HEK293 (cell line): ENCODE data around the gene USP21.
A peak's percentile ranks its signal among the peaks of the same experiment; 100 is the strongest.

ENCODE experiments used
- GLI2 ChIP-seq: fragments of 450-650 bp; formaldehyde crosslinking; IDR thresholded peaks from 2 replicates; pipeline ENCODE4; 2017; ENCODE audit warnings: missing biosample characterization, missing genetic modification characterization, low read depth, borderline replicate concordance
- KLF16 ChIP-seq: fragments of 450-650 bp; formaldehyde crosslinking; IDR thresholded peaks from 2 replicates; pipeline ENCODE4 v1.5.1; 2017; ENCODE audit warnings: missing biosample characterization, missing genetic modification characterization
- SCRT2 ChIP-seq: fragments of 450-650 bp; formaldehyde crosslinking; IDR thresholded peaks from 2 replicates; pipeline ENCODE4 v1.5.1; 2016; ENCODE audit warnings: missing biosample characterization, missing genetic modification characterization
- SP7 ChIP-seq: fragments of 450-650 bp; formaldehyde crosslinking; IDR thresholded peaks from 2 replicates; pipeline ENCODE4 v1.5.1; 2016; ENCODE audit warnings: missing biosample characterization, missing genetic modification characterization
- TCF7L2 ChIP-seq: IDR thresholded peaks from 2 replicates; pipeline ENCODE4 v1.6.1; 2011; ENCODE audit warnings: low read depth, mild to moderate bottlenecking, inconsistent platforms, low read length, moderate library complexity, borderline replicate concordance
- TRIM28 ChIP-seq: IDR thresholded peaks from 2 replicates; pipeline ENCODE4 v1.6.1; 2011; ENCODE audit warnings: low read length, control low read depth, borderline replicate concordance
- ZNF121 ChIP-seq: fragments of 450-650 bp; formaldehyde crosslinking; IDR thresholded peaks from 2 replicates; pipeline ENCODE4 v1.5.1; 2016; ENCODE audit warnings: missing biosample characterization, missing genetic modification characterization
- ZNF133 ChIP-seq: fragments of 450-650 bp; formaldehyde crosslinking; IDR thresholded peaks from 2 replicates; pipeline ENCODE4 v1.5.1; 2016; ENCODE audit warnings: missing biosample characterization, missing genetic modification characterization
- ZNF16 ChIP-seq: fragments of 450-650 bp; formaldehyde crosslinking; IDR thresholded peaks from 2 replicates; pipeline ENCODE4 v1.5.1; 2016; ENCODE audit warnings: low read depth, missing biosample characterization, missing genetic modification characterization
- ZNF19 ChIP-seq: fragments of 450-650 bp; formaldehyde crosslinking; IDR thresholded peaks from 2 replicates; pipeline ENCODE4; 2016; ENCODE audit warnings: missing biosample characterization, missing genetic modification characterization, low read depth
- ZNF211 ChIP-seq: fragments of 450-650 bp; formaldehyde crosslinking; IDR thresholded peaks from 2 replicates; pipeline ENCODE4 v1.5.1; 2016; ENCODE audit warnings: low read depth, missing biosample characterization, missing genetic modification characterization
- ZNF266 ChIP-seq: fragments of 450-650 bp; formaldehyde crosslinking; IDR thresholded peaks from 2 replicates; pipeline ENCODE4 v1.5.1; 2016; ENCODE audit warnings: missing biosample characterization, missing genetic modification characterization, low read depth
- ZNF311 ChIP-seq: fragments of 450-650 bp; formaldehyde crosslinking; IDR thresholded peaks from 2 replicates; pipeline ENCODE4 v1.5.1; 2017; ENCODE audit warnings: missing biosample characterization, missing genetic modification characterization, borderline replicate concordance
- ZNF335 ChIP-seq: fragments of 450-650 bp; formaldehyde crosslinking; conservative IDR thresholded peaks from 2 replicates; pipeline ENCODE4 v1.5.1; 2016; ENCODE audit warnings: missing biosample characterization, missing genetic modification characterization
- ZNF366 ChIP-seq: fragments of 450-650 bp; formaldehyde crosslinking; conservative IDR thresholded peaks from 2 replicates; pipeline ENCODE4 v1.5.1; 2016; ENCODE audit warnings: missing biosample characterization, missing genetic modification characterization
- ZNF404 ChIP-seq: fragments of 450-650 bp; formaldehyde crosslinking; IDR thresholded peaks from 2 replicates; pipeline ENCODE4 v1.5.1; 2017; ENCODE audit warnings: missing biosample characterization, missing genetic modification characterization
- ZNF473 ChIP-seq: fragments of 450-650 bp; formaldehyde crosslinking; IDR thresholded peaks from 2 replicates; pipeline ENCODE4 v1.5.1; 2017; ENCODE audit warnings: missing biosample characterization, missing genetic modification characterization
- ZNF521 ChIP-seq: fragments of 450-650 bp; formaldehyde crosslinking; IDR thresholded peaks from 2 replicates; pipeline ENCODE4 v1.5.1; 2017; ENCODE audit warnings: missing biosample characterization, mild to moderate bottlenecking, missing genetic modification characterization
- ZNF560 ChIP-seq: fragments of 450-650 bp; formaldehyde crosslinking; IDR thresholded peaks from 2 replicates; pipeline ENCODE4 v1.5.1; 2017; ENCODE audit warnings: missing biosample characterization, missing genetic modification characterization, borderline replicate concordance
- ZNF600 ChIP-seq: fragments of 450-650 bp; formaldehyde crosslinking; IDR thresholded peaks from 2 replicates; pipeline ENCODE4 v1.5.1; 2016; ENCODE audit warnings: missing biosample characterization, missing genetic modification characterization
- ZNF654 ChIP-seq: fragments of 450-650 bp; formaldehyde crosslinking; IDR thresholded peaks from 2 replicates; pipeline ENCODE4 v1.5.1; 2016; ENCODE audit warnings: low read depth, missing biosample characterization, missing genetic modification characterization
- ZNF701 ChIP-seq: fragments of 450-650 bp; formaldehyde crosslinking; IDR thresholded peaks from 2 replicates; pipeline ENCODE4 v1.5.1; 2016; ENCODE audit warnings: missing biosample characterization, missing genetic modification characterization
- ZNF785 ChIP-seq: fragments of 450-650 bp; formaldehyde crosslinking; IDR thresholded peaks from 2 replicates; pipeline ENCODE4 v1.5.1; 2016; ENCODE audit warnings: missing biosample characterization, missing genetic modification characterization
- ZSCAN23 ChIP-seq: fragments of 450-650 bp; formaldehyde crosslinking; IDR thresholded peaks from 2 replicates; pipeline ENCODE4 v1.5.1; 2016; ENCODE audit warnings: missing biosample characterization, missing genetic modification characterization
- ZXDB ChIP-seq: fragments of 450-650 bp; formaldehyde crosslinking; IDR thresholded peaks from 2 replicates; pipeline ENCODE4 v1.5.1; 2016; ENCODE audit warnings: missing biosample characterization, missing genetic modification characterization
- TF ChIP-seq, protein P1 (sequence below): fragments of 450-650 bp; formaldehyde crosslinking; IDR thresholded peaks from 2 replicates; pipeline ENCODE4 v1.5.1; 2016; ENCODE audit warnings: missing biosample characterization, missing genetic modification characterization
- TF ChIP-seq, protein P2 (sequence below): fragments of 450-650 bp; formaldehyde crosslinking; IDR thresholded peaks from 2 replicates; pipeline ENCODE4 v1.5.1; 2017; ENCODE audit warnings: missing biosample characterization, missing genetic modification characterization
- TF ChIP-seq, protein P3 (sequence below): fragments of 450-650 bp; formaldehyde crosslinking; IDR thresholded peaks from 2 replicates; pipeline ENCODE4 v1.5.1; 2016; ENCODE audit warnings: missing biosample characterization, missing genetic modification characterization
- TF ChIP-seq, protein P4 (sequence below): fragments of 450-650 bp; formaldehyde crosslinking; IDR thresholded peaks from 2 replicates; pipeline ENCODE4 v1.5.1; 2016; ENCODE audit warnings: missing biosample characterization, missing genetic modification characterization
- TF ChIP-seq, protein P5 (sequence below): fragments of 450-650 bp; formaldehyde crosslinking; IDR thresholded peaks from 2 replicates; pipeline ENCODE4 v1.5.1; 2017; ENCODE audit warnings: missing biosample characterization, missing genetic modification characterization

Gene USP21

DNA sequence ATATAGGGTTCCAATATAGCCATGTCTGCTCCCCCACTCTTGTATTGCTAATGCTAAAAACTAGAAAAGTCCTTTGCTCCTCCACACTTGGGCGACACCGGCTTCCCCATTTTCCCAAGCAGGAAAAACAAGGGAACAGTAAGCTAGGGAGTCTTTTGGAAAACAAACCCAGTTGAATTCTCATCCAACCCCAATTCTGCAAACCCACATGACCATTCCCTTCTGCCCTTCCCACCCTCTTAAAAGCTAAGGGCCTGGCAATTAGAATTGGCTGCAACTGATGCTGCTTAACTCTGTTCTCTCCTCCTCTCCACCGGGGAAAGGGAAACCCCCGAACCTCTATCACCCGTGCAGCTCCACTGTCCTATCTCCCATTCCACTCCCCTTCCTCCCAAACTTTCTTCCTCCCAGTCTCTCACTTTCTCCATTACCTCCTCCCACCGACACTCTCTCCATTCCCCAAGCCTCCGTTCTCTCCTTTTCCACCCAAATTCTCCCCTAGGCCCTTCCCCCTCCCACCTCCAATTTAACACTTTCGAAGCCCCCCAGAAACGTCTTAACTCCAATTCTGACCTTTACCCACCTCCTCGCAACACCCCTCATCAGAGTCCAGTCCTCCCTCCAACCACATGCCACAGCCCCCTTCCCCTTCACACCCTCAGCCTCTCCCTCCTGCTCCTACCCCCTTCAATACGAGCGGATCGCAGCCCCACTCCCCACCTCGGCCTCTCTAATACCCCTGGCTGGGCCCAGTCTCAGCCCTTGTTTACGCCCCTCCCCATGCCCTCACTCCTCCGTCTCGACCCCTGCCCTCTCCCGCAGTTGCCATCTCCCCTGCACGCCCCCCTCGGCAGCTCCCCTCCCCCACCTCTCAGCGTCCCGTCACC is 27.5 kb upstream of the USP21 start (continued):
- TF ChIP-seq KLF16 (tag by site-specific recombination) (peak; percentile 88), ZNF521 (tag by site-specific recombination) (no peak), ZNF404 (tag by site-specific recombination) (no peak), ZNF266 (0 out of 2 replicates have a peak, but pooled peaks have one; percentile 43), ZNF311 (no peak), ZNF701 (no peak; the same call in 1 of the 2 replicates), ZNF560 (no peak), TRIM28 (no peak), ZNF335 (tag by site-specific recombination) (peak; percentile 33), ZNF19 (no peak), ZNF16 (peak; percentile 5; the same call in 1 of the 2 replicates), ZNF211 (no peak), ZNF654 (no peak), TCF7L2 (no peak), ZNF473 (tag by site-specific recombination) (no peak; the same call in 1 of the 2 replicates), ZNF785 (no peak), ZNF366 (tag by site-specific recombination) (peak; percentile 90), ZSCAN23 (tag by site-specific recombination) (0 out of 2 replicates have a peak, but pooled peaks have one; percentile 49), GLI2 (tag by site-specific recombination) (no peak), ZXDB (tag by site-specific recombination) (peak; percentile 80), SCRT2 (tag by site-specific recombination) (no peak), ZNF121 (tag by site-specific recombination) (no peak; the same call in 1 of the 2 replicates), ZNF600 (tag by site-specific recombination) (0 out of 2 replicates have a peak, but pooled peaks have one; percentile 9), ZNF133 (tag by site-specific recombination) (no peak), SP7 (tag by site-specific recombination) (no peak; the same call in none of the 2 replicates)
- TF ChIP-seq, protein P1, sequence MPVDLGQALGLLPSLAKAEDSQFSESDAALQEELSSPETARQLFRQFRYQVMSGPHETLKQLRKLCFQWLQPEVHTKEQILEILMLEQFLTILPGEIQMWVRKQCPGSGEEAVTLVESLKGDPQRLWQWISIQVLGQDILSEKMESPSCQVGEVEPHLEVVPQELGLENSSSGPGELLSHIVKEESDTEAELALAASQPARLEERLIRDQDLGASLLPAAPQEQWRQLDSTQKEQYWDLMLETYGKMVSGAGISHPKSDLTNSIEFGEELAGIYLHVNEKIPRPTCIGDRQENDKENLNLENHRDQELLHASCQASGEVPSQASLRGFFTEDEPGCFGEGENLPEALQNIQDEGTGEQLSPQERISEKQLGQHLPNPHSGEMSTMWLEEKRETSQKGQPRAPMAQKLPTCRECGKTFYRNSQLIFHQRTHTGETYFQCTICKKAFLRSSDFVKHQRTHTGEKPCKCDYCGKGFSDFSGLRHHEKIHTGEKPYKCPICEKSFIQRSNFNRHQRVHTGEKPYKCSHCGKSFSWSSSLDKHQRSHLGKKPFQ (tag by site-specific recombination), result peak; percentile 69; the same call in 1 of the 2 replicates
- TF ChIP-seq, protein P2, sequence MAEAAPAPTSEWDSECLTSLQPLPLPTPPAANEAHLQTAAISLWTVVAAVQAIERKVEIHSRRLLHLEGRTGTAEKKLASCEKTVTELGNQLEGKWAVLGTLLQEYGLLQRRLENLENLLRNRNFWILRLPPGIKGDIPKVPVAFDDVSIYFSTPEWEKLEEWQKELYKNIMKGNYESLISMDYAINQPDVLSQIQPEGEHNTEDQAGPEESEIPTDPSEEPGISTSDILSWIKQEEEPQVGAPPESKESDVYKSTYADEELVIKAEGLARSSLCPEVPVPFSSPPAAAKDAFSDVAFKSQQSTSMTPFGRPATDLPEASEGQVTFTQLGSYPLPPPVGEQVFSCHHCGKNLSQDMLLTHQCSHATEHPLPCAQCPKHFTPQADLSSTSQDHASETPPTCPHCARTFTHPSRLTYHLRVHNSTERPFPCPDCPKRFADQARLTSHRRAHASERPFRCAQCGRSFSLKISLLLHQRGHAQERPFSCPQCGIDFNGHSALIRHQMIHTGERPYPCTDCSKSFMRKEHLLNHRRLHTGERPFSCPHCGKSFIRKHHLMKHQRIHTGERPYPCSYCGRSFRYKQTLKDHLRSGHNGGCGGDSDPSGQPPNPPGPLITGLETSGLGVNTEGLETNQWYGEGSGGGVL (tag by site-specific recombination), result peak; percentile 98
- TF ChIP-seq, protein P3, sequence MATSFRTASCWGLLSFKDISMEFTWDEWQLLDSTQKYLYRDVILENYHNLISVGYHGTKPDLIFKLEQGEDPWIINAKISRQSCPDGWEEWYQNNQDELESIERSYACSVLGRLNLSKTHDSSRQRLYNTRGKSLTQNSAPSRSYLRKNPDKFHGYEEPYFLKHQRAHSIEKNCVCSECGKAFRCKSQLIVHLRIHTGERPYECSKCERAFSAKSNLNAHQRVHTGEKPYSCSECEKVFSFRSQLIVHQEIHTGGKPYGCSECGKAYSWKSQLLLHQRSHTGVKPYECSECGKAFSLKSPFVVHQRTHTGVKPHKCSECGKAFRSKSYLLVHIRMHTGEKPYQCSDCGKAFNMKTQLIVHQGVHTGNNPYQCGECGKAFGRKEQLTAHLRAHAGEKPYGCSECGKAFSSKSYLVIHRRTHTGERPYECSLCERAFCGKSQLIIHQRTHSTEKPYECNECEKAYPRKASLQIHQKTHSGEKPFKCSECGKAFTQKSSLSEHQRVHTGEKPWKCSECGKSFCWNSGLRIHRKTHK (tag by site-specific recombination), result no peak
- TF ChIP-seq, protein P4, sequence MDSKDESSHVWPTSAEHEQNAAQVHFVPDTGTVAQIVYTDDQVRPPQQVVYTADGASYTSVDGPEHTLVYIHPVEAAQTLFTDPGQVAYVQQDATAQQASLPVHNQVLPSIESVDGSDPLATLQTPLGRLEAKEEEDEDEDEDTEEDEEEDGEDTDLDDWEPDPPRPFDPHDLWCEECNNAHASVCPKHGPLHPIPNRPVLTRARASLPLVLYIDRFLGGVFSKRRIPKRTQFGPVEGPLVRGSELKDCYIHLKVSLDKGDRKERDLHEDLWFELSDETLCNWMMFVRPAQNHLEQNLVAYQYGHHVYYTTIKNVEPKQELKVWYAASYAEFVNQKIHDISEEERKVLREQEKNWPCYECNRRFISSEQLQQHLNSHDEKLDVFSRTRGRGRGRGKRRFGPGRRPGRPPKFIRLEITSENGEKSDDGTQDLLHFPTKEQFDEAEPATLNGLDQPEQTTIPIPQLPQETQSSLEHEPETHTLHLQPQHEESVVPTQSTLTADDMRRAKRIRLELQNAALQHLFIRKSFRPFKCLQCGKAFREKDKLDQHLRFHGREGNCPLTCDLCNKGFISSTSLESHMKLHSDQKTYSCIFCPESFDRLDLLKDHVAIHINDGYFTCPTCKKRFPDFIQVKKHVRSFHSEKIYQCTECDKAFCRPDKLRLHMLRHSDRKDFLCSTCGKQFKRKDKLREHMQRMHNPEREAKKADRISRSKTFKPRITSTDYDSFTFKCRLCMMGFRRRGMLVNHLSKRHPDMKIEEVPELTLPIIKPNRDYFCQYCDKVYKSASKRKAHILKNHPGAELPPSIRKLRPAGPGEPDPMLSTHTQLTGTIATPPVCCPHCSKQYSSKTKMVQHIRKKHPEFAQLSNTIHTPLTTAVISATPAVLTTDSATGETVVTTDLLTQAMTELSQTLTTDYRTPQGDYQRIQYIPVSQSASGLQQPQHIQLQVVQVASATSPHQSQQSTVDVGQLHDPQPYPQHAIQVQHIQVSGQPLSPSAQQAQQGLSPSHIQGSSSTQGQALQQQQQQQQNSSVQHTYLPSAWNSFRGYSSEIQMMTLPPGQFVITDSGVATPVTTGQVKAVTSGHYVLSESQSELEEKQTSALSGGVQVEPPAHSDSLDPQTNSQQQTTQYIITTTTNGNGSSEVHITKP (tag by site-specific recombination), result peak; percentile 81
- TF ChIP-seq, protein P5, sequence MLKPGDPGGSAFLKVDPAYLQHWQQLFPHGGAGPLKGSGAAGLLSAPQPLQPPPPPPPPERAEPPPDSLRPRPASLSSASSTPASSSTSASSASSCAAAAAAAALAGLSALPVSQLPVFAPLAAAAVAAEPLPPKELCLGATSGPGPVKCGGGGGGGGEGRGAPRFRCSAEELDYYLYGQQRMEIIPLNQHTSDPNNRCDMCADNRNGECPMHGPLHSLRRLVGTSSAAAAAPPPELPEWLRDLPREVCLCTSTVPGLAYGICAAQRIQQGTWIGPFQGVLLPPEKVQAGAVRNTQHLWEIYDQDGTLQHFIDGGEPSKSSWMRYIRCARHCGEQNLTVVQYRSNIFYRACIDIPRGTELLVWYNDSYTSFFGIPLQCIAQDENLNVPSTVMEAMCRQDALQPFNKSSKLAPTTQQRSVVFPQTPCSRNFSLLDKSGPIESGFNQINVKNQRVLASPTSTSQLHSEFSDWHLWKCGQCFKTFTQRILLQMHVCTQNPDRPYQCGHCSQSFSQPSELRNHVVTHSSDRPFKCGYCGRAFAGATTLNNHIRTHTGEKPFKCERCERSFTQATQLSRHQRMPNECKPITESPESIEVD, result no peak
